CD8-positive, alpha-beta memory T cell (primary cell): ENCODE results near the gene HS6ST2. TPM values are rescaled to one million over a fixed set of nuclear protein-coding genes. Genes with fewer than 3 reads are reported as not detected.
A peak's percentile ranks its signal among the peaks of the same experiment; 100 is the strongest.

Experiments
- CTCF ChIA-PET: fragments of 350-600 bp; sonication (Branson Sonifier 250); formaldehyde crosslinking; loops from one replicate; lab custom pipeline; 2021; ENCODE audit warnings: antibody characterized with exemption; lab: Charles Lee
- POLR2A ChIA-PET: fragments of 350-600 bp; sonication (Branson Sonifier 250); formaldehyde crosslinking; loops from one replicate; lab custom pipeline; 2021; ENCODE audit warnings: antibody characterized with exemption; lab: Charles Lee
- DNase-seq, 5 donors: peaks; one replicate each; pipeline versions ENCODE4 v3.0.0 to v3.0.0-alpha.2; 2020 to 2022; ENCODE audit warnings: mixed read lengths in 1 of 5
- H3K27ac ChIP-seq: one replicate; pipeline ENCODE4 v1.7.0; 2013; ENCODE audit warnings: low read depth, mild to moderate bottlenecking, low read length, moderate library complexity
- H3K27me3 ChIP-seq: 2 replicates; pipeline ENCODE4 v1.7.0; 2013; ENCODE audit warnings: low read length, mild to moderate bottlenecking; ENCODE audit not compliant: insufficient read depth, poor library complexity, severe bottlenecking
- H3K36me3 ChIP-seq: 2 replicates; pipeline ENCODE4 v1.7.0; 2013; ENCODE audit warnings: mild to moderate bottlenecking, low read length, moderate library complexity; ENCODE audit not compliant: insufficient read depth
- H3K4me1 ChIP-seq: 2 replicates; pipeline ENCODE4 v1.7.0; 2013; ENCODE audit warnings: mild to moderate bottlenecking, low read length, moderate library complexity; ENCODE audit not compliant: insufficient read depth
- H3K4me3 ChIP-seq: 2 replicates; pipeline ENCODE4 v1.7.0; 2013; ENCODE audit warnings: mild to moderate bottlenecking, low read length
- H3K9me3 ChIP-seq: 2 replicates; pipeline ENCODE4 v1.7.0; 2013; ENCODE audit warnings: mild to moderate bottlenecking, low read length
- H3K27ac Mint-ChIP-seq, 8 donors: one replicate each; pipeline ENCODE4 v1.8.0; 2020 to 2021; ENCODE audit warnings: mixed read lengths in 8 of 8, mild to moderate bottlenecking in 6 of 8, inconsistent platforms in 3 of 8, moderate library complexity in 3 of 8
- H3K27me3 Mint-ChIP-seq, 2 donors: one replicate each; pipeline ENCODE4 v1.8.0; 2020 to 2021; ENCODE audit warnings: mixed read lengths in 2 of 2, mild to moderate bottlenecking in 1 of 2, moderate library complexity in 1 of 2
- H3K36me3 Mint-ChIP-seq, 3 donors: one replicate each; pipeline ENCODE4 v1.8.0; 2020 to 2021; ENCODE audit warnings: mixed read lengths in 3 of 3, inconsistent platforms in 1 of 3, mild to moderate bottlenecking in 1 of 3
- H3K4me1 Mint-ChIP-seq, 3 donors: one replicate each; pipeline ENCODE4 v1.8.0; 2020 to 2021; ENCODE audit warnings: mixed read lengths in 3 of 3, inconsistent platforms in 1 of 3, mild to moderate bottlenecking in 1 of 3
- H3K4me3 Mint-ChIP-seq, 7 donors: one replicate each; pipeline ENCODE4 v1.8.0; 2020 to 2021; ENCODE audit warnings: mixed read lengths in 7 of 7, mild to moderate bottlenecking in 6 of 7, moderate library complexity in 4 of 7, inconsistent platforms in 2 of 7
- H3K9me3 Mint-ChIP-seq, 5 donors: one replicate each; pipeline ENCODE4 v1.8.0; 2020 to 2022; ENCODE audit warnings: mixed read lengths in 5 of 5, mild to moderate bottlenecking in 3 of 5, moderate library complexity in 2 of 5, inconsistent platforms in 1 of 5
- polyA plus RNA-seq: library from polyadenylated mRNA; unstranded; fragments of 300-500 nt; fragmentation: Illumina TruSeq; gene quantifications from one replicate; pipeline ENCODE4 v1.2.3, GENCODE V29; 2021
- total RNA-seq, 2 experiments: library from RNA; stranded (reverse); gene quantifications; one replicate each; pipeline ENCODE4 v1.2.3, GENCODE V29; 2021

Gene HS6ST2
- total and polyA plus RNA-seq, 3 experiments from 2014 or later, result 0.09 to 0.13 TPM; not detected in 1

DNA sequence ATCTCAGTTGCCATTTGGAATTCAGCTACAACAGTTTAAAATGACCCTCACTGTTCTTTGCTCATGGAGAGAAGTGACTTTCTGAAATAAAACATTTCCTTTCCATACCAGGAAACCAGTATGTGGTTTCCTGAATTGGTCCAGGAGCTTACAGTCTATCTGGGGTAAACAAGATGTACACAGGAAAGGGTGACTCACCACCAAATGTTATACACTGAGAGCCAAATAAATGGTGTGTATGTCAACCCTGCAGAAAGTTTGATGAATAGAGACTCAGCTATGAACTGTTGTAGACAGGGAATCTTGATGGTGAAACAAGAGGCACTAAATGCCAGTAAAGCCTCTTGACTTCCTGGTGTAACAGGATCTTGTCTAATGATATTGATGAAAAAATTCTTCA, 100.4 kb downstream of the HS6ST2 start:
- no peak for DNase-seq
- ChIA-PET CTCF (no interaction called here), POLR2A (no interaction called here)
- no peaks in the 10 kb centered on the region for H3K4me1 ChIP-seq
- no peak overlapping the region for H3K4me3 ChIP-seq
- no peak overlapping the region for H3K4me3 Mint-ChIP-seq
- peaks cover 0 to 11% of the 10 kb centered on the region in 2 donors for H3K27me3 Mint-ChIP-seq
- H3K36me3 ChIP-seq, result no peaks in the 10 kb centered on the region
- H3K27me3 ChIP-seq, result no peaks in the 10 kb centered on the region
- peaks cover 0 to 8% (median 0%) of the 10 kb centered on the region in 3 donors for H3K36me3 Mint-ChIP-seq
- no peak overlapping the region for H3K27ac ChIP-seq
- H3K9me3 ChIP-seq, result no peaks in the 10 kb centered on the region
- peak overlapping the region in 1 of 8 donors; percentile 0 for H3K27ac Mint-ChIP-seq
- peaks cover 18 to 32% (median 29%) of the 10 kb centered on the region in 3 donors for H3K4me1 Mint-ChIP-seq
- peaks cover 0 to 10% (median 6%) of the 10 kb centered on the region in 5 donors for H3K9me3 Mint-ChIP-seq

DNA sequence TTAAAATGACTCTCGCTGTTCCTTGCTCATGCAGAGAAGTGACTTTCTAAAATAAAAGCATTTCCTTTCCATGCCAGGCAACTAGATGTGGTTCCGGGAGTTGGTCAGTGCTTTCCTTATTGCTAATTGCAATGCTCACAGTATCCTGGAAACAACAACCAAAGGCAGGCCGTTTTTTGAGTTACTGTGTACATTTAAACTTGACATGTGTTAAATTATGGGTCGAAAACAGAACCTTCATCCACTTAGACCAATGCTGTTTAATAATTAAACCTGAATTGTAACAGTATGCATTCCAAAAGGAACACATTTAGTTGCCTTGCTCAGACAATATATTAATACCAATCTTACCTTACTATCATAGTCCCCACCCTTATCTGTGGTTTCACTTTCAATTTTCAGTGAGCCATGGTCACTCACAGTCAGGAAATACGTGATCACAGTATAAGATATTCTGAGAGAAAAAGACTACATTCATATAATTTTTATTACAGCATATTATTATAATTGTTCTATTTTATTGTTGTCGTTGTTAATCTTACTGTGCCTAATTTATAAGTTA, 102.6 kb downstream of the HS6ST2 start:
- ChIA-PET POLR2A (no interaction called here), CTCF (no interaction called here)
- Histone ChIP-seq H3K36me3 (no peaks in the 10 kb centered on the region), H3K27ac (no peak overlapping the region), H3K4me1 (no peaks in the 10 kb centered on the region), H3K27me3 (no peaks in the 10 kb centered on the region), H3K9me3 (no peaks in the 10 kb centered on the region), H3K4me3 (no peak overlapping the region)
- peak overlapping the region in 1 of 8 donors; percentile 6 for H3K27ac Mint-ChIP-seq
- peaks cover 18 to 32% (median 29%) of the 10 kb centered on the region in 3 donors for H3K4me1 Mint-ChIP-seq
- peaks cover 0 to 10% (median 6%) of the 10 kb centered on the region in 5 donors for H3K9me3 Mint-ChIP-seq
- peaks cover 0 to 8% (median 0%) of the 10 kb centered on the region in 3 donors for H3K36me3 Mint-ChIP-seq
- H3K27me3 Mint-ChIP-seq, result peaks cover 0 to 13% of the 10 kb centered on the region in 2 donors
- H3K4me3 Mint-ChIP-seq, result peak overlapping the region in 3 of 7 donors; percentile 34 to 55 (median 42)
- no peak for DNase-seq

DNA sequence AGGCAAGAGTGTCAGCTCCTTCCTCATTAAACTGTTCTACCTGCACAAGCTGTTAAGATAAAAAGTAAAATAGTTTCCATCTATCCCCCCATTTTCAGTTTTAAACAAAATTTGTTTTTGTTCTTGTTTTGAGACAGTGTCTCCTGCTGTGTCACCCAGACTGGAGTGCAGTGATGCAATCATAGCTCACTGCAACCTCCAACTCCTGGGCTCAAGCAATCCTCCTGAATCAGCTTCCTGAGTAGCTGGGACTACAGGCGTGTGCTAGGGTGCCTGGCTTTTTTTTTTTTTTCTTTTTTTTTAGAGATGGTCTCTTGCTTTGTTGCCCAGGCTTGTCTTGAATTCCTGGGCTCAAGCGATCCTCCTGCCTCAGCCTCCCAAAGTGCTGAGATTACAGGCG, 105.4 kb downstream of the HS6ST2 start:
- no peak overlapping the region for H3K27ac ChIP-seq
- H3K9me3 ChIP-seq, result no peaks in the 10 kb centered on the region
- no peak for DNase-seq
- no peaks in the 10 kb centered on the region for H3K4me1 ChIP-seq
- Mint-ChIP-seq H3K27ac (no peak overlapping the region), H3K9me3 (peaks cover 0 to 10% (median 4%) of the 10 kb centered on the region in 5 donors), H3K4me1 (peaks cover 11 to 22% (median 15%) of the 10 kb centered on the region in 3 donors), H3K4me3 (no peak overlapping the region), H3K36me3 (peaks cover 0 to 8% (median 0%) of the 10 kb centered on the region in 3 donors), H3K27me3 (peaks cover 0 to 13% of the 10 kb centered on the region in 2 donors)
- POLR2A ChIA-PET, result interaction anchor here (0.7 kb wide), 1 partner anchor 583 kb away, joined by 3 read pairs; no protein-coding TSS in a partner anchor
- no peak overlapping the region for H3K4me3 ChIP-seq
- no peaks in the 10 kb centered on the region for H3K27me3 ChIP-seq
- no peaks in the 10 kb centered on the region for H3K36me3 ChIP-seq
- CTCF ChIA-PET, result no interaction called here

DNA sequence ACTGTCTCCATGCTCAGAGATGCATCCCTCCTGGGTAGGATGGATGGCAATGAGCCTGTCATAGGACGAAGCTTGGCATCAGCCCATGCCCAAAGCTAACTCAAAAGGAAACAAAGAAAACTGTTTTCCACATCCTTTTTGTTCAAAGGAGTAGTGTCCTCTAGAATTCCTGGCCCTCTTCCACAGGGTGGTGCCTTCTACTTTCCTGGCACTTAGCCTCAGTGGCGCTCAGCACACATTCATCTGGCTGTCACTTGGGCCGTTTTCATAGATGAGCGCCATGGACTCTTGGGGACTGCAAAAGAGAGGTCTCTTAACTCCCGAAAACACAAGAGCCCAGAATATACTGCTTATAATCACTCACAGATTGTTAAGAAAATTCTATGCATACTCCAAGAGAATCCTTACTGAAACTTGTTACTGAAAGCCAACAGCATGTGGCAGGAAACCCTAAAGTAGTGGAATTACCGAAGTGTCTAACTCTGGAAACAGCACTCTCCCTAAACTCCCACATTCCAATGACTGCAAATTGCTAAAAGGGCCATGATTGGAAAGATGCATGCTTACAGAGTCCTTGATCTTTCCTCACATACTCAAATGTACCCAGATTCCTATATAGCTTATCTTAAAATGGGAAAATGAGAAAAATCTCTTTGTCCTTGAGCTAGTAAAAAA, 110.0 kb downstream of the HS6ST2 start:
- Histone ChIP-seq H3K9me3 (no peaks in the 10 kb centered on the region), H3K27ac (no peak overlapping the region), H3K27me3 (no peaks in the 10 kb centered on the region), H3K4me3 (no peak overlapping the region), H3K4me1 (no peaks in the 10 kb centered on the region), H3K36me3 (no peaks in the 10 kb centered on the region)
- Mint-ChIP-seq H3K4me1 (no peaks in the 10 kb centered on the region), H3K9me3 (no peaks in the 10 kb centered on the region), H3K27me3 (peaks cover 4 to 11% of the 10 kb centered on the region in 2 donors), H3K27ac (no peak overlapping the region), H3K36me3 (no peaks in the 10 kb centered on the region), H3K4me3 (no peak overlapping the region)
- ChIA-PET POLR2A (no interaction called here), CTCF (no interaction called here)
- DNase-seq, result no peak

DNA sequence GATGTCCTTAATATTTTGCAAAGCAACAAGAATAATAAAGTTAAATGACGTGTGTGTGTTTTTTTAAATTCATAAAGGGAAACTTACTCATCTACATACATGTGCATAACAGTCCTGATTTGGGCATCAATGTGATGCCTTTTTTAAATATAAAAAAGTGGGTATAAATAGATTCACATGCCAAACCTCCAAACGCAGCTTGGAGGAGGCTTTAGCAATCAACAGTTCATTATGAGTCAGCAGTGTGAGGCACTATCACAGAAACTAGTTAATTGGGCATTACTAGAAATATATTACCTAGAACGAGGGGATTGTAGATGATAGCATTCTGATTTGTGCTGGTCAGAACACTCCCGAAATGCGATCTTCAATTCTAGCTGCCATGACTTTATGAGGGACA, 115.1 kb downstream of the HS6ST2 start:
- H3K27me3 Mint-ChIP-seq, result peaks cover 4% of the 10 kb centered on the region in 2 donors
- Histone ChIP-seq H3K4me1 (no peaks in the 10 kb centered on the region), H3K27me3 (no peaks in the 10 kb centered on the region), H3K27ac (no peak overlapping the region), H3K36me3 (no peaks in the 10 kb centered on the region), H3K9me3 (no peaks in the 10 kb centered on the region), H3K4me3 (no peak overlapping the region)
- H3K27ac Mint-ChIP-seq, result no peak overlapping the region
- ChIA-PET POLR2A (no interaction called here), CTCF (no interaction called here)
- no peak for DNase-seq
- no peak overlapping the region for H3K4me3 Mint-ChIP-seq
- no peaks in the 10 kb centered on the region for H3K4me1 Mint-ChIP-seq
- no peaks in the 10 kb centered on the region for H3K36me3 Mint-ChIP-seq
- H3K9me3 Mint-ChIP-seq, result no peaks in the 10 kb centered on the region

DNA sequence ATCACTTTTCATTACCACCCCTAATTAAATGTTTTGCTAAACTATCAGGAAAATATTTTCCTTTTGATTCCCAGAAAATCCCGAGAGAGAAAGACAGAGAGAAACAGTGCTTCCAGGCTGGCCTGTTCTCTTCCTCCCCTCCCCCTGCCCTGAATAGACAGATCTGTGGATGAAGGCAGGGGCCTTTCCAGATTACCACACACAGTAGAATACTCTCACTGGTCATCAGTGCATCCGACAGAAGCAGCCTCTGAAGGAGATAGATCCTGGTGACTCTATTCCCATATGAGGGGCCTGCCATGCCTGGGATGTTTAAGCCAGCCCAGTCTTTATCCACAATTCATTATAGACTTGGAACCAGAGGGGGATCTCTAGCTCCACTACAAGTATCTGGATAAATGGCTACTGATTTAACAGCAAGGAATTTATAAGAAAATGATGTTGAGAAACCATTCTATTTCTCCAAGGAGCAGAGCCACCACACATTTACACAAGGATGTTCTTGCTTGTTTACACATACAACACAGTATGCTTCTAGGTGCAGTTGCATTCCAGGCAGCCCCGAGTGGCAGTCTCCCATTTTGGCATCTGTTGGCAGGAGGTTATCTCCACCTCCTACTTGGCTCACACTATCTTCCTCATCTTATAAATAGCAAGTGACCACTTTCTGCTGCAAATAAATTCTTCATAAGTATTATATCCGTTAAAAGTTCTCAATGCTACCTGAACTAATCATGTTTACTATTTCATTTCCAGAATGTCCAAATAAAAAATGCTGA, 115.8 kb downstream of the HS6ST2 start:
- no peaks in the 10 kb centered on the region for H3K4me1 ChIP-seq
- Mint-ChIP-seq H3K4me3 (no peak overlapping the region), H3K9me3 (no peaks in the 10 kb centered on the region), H3K36me3 (no peaks in the 10 kb centered on the region), H3K27me3 (peaks cover 4 to 8% of the 10 kb centered on the region in 2 donors), H3K27ac (no peak overlapping the region), H3K4me1 (no peaks in the 10 kb centered on the region)
- DNase-seq, result no peak
- no peaks in the 10 kb centered on the region for H3K27me3 ChIP-seq
- H3K36me3 ChIP-seq, result no peaks in the 10 kb centered on the region
- no peak overlapping the region for H3K4me3 ChIP-seq
- POLR2A ChIA-PET, result no interaction called here
- H3K27ac ChIP-seq, result no peak overlapping the region
- CTCF ChIA-PET, result no interaction called here
- H3K9me3 ChIP-seq, result no peaks in the 10 kb centered on the region

DNA sequence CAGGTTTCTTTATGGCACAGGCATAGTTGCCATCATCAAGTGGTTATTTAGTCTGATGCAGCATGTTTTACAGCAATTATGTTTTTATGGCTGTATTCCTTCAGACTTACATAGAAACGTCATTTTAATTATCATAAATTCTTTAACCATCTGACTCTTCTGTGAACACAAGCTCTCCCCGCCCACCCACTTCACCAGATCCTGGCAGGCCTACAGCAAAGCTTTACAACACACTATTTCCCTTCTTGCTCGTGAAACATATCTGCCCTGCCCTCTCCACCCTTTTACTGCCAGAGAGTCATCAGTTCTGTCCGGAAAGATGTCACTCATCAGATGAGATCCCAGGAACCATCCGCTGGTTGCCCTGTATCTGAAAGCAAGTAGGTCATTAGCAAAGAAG, 120.5 kb downstream of the HS6ST2 start:
- H3K27ac Mint-ChIP-seq, result no peak overlapping the region
- ChIA-PET CTCF (no interaction called here), POLR2A (no interaction called here)
- Histone ChIP-seq H3K4me1 (no peaks in the 10 kb centered on the region), H3K4me3 (no peak overlapping the region), H3K36me3 (no peaks in the 10 kb centered on the region), H3K27ac (no peak overlapping the region), H3K9me3 (no peaks in the 10 kb centered on the region), H3K27me3 (no peaks in the 10 kb centered on the region)
- peaks cover 3 to 5% of the 10 kb centered on the region in 2 donors for H3K27me3 Mint-ChIP-seq
- no peak for DNase-seq
- H3K9me3 Mint-ChIP-seq, result no peaks in the 10 kb centered on the region
- no peaks in the 10 kb centered on the region for H3K36me3 Mint-ChIP-seq
- no peak overlapping the region for H3K4me3 Mint-ChIP-seq
- no peaks in the 10 kb centered on the region for H3K4me1 Mint-ChIP-seq

DNA sequence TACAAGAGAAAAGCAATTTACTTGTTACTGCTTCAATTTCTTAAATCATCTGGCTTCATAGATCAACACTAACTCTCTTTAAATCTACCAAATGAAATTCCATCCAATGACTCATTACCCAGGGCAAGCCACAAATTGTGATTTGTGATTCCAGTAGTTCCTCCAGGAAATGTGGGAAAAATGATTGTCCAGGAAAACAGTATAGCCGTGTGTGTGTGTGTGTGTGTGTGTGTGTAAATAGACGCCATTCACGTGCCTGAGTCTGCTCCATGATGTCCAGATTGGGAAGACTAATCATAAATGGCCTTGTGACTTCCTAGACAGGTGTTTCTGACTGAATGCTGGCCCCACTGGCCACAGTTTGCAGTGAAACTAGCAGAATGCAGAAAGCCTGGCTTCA, 121.3 kb downstream of the HS6ST2 start:
- Histone ChIP-seq H3K27me3 (no peaks in the 10 kb centered on the region), H3K4me3 (no peak overlapping the region), H3K9me3 (no peaks in the 10 kb centered on the region), H3K36me3 (no peaks in the 10 kb centered on the region), H3K4me1 (no peaks in the 10 kb centered on the region), H3K27ac (no peak overlapping the region)
- Mint-ChIP-seq H3K27me3 (peaks cover 3 to 5% of the 10 kb centered on the region in 2 donors), H3K36me3 (no peaks in the 10 kb centered on the region), H3K4me1 (no peaks in the 10 kb centered on the region), H3K27ac (no peak overlapping the region), H3K9me3 (no peaks in the 10 kb centered on the region), H3K4me3 (no peak overlapping the region)
- no peak for DNase-seq
- ChIA-PET POLR2A (no interaction called here), CTCF (no interaction called here)
